Ecto neural progenitor cell (in vitro differentiated cells): Measurements from ENCODE around the gene ARHGAP1.

Experiments
- DNase-seq: peaks from one replicate; pipeline ENCODE4 v3.0.0-alpha.2; 2018; ENCODE audit warnings: low spot score

The ARHGAP1 gene

DNA sequence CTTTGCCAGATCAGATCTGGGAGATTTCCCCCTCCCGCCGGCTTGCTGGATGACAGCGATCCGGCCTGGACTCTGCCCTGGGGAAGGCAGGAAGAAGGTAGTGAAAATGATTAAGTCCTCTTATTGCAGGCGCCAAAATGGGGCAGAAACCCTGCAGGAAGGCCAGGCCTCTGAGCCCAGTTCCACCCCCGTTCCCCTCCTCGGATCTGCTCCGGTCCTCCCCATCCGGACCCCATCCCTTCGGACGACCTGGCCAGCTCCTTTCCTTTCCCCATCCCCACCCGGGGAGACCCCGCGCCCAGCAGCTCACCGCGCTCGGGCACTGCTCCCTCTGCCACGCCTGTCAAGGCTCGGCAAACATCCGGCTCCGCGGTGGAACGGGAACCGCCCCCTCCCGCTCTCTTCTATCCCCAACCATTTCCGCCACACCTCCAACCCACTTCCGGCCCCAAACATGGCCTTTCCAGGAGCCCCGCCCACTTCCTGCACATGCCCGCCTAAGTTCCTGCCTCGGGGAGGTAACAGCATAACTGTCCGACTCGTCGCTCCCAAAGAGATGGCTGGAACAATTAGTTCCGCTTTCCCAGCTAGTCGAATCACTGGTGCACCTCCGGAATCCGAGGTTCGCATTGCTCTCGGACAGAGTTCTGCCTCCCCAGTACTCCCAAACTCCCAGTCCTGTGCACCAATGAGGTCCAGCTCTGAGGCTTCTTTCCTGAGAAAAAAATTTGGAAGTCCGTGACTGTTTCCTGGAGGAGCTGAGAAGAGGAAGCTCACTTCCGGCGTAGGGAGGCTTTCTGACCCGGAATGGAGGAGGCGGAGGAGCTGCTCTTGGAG lies at the start of gene ARHGAP1, which contains the start of gene ZNF408:
ARHGAP1 (minus strand) TSS at position 379 of the 837 bp plus-strand sequence. CDS start 4,512 bp downstream, outside the sequence.
ZNF408 (plus strand) TSS at position 791 of the 837 bp plus-strand sequence; CDS start at position 808, 17 bp downstream.
- peak; percentile 98 for DNase-seq

DNA sequence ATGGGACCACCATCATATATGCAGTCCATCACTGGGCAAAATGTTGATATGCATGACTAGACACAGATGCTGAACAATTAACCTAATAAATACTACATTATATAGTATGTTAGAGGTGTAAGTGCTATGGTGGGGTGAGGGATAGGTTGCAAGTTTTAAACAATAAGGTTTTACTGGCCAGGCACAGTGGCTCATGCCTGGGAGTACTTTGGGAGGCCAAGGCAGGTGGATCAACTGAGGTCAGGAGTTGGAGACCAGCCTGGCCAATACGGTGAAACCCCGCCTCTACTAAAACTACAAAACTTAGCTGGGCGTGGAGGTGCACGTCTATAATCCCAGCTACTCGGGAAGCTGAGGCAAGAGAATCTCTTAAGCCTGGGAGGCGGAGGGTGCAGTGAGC lies 46.7 kb upstream of the ARHGAP1 start:
- DNase-seq, result no peak

DNA sequence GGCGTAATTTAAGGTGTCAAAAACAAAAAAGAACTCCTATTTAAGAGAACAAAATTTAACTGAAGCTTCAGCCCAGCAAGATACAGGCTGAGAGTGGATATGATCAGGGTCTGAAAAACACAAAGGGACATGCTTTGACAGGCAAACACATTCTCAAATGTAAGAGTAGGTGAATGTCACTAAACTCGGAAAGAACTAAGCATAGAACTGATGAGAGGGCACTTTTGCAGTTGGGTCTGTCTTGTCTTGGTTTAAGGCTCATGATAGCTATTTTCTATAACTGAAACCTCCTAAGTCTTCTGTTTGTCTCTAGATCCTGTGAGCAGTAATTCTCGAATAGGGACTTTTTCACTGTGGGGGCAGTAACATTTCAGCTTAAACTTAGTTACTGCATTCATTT lies 45.6 kb upstream of the ARHGAP1 start:
- DNase-seq, result no peak

GRCh38 chr11:46745328-46745727 lies 44.9 kb upstream of the ARHGAP1 start:
- no peak for DNase-seq

DNA sequence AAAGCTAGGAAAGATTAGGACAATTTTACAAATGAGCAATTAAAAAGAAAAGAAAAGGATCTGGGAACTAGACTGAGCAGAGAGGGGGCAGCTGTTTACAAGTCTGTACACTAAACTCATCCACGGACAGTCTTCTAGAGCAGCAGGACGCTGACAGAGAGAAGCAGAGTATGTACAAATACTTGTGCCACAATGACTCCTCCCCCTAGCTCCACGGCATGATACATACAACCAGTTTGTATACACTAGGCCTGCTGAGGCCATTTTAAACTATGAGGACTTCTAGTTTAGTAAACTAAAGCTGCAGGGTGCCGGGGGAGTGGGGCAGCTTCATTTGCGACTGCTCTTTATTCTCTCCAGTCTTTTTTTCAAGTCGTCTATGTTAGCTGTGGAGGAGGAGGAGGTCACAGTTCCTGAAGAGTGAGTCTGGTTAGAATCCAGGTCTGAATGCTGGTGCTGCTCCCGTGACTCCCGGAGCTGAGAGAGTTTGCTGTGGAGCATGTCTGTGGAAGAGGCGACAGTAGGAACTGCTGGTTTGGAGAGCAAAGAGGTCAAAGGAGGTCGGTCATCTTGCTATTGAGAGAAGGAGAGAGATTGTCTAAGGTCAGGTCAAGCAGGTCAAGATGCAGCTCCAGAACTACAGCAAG lies 43.4 kb upstream of the ARHGAP1 start:
- DNase-seq, result no peak

- no peak for DNase-seq
Observed at GRCh38 chr11:46743043-46743442, 42.6 kb upstream of the ARHGAP1 start.

DNA sequence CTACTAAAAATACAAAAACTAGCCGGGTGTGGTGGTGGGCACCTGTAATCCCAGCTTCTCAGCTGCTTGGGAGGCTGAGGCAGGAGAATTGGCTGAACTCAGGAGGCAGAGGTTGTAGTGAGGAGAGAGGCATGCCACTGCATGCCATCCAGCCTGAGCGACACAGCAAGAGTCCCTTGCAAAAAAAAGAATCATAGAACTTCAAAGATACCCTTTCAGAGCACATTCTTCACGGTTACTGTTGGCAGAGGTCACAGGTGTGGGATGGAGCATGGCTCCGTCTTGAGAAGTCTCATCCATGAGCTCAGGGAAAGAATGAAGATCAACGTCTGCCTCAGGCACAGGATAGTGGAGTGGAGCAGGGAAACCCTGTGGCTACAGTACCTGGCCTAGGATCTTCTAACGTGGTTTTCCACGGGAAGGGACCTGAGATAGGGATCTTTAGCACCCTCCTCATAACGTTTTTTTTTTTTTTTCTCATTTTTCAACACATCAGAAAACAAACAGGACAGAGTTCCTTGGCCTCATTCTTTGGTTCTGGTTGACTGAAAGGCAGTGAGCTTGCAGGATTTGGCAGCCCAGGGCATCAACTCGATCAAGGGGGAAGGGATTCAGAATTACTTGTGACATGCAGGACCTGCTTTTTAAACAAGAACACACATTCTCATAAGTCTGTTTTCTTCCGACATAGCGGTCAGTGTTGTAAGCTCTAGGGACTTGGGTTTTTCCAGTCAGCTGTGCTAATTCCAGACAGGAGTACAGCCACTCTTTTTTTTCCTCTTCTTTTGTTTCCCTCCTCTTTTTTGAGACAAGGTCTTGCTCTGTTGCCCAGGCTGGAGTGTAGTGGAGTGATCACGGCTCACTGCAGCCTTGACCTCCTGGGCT lies 41.4 kb upstream of the ARHGAP1 start:
- no peak for DNase-seq

DNA sequence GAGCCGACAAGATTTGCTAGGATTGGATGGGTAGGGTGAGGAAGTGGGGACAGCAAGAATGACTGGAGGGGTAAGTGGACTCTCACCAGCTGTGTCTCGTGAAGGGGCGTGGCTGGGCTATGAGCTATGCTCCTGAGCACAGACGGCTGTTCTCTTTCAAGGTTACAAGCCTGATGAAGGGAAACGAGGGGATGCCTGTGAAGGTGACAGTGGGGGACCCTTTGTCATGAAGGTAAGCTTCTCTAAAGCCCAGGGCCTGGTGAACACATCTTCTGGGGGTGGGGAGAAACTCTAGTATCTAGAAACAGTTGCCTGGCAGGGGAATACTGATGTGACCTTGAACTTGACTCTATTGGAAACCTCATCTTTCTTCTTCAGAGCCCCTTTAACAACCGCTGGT lies 38.5 kb upstream of the ARHGAP1 start:
- no peak for DNase-seq

- DNase-seq, result no peak
Observed at GRCh38 chr11:46737699-46738098, 37.3 kb upstream of the ARHGAP1 start.

GRCh38 chr11:46736615-46737014 lies 36.2 kb upstream of the ARHGAP1 start:
- DNase-seq, result no peak

- DNase-seq, result no peak
Observed at GRCh38 chr11:46736146-46736545, 35.7 kb upstream of the ARHGAP1 start.

GRCh38 chr11:46733234-46733633 lies 32.8 kb upstream of the ARHGAP1 start:
- DNase-seq, result no peak

DNA sequence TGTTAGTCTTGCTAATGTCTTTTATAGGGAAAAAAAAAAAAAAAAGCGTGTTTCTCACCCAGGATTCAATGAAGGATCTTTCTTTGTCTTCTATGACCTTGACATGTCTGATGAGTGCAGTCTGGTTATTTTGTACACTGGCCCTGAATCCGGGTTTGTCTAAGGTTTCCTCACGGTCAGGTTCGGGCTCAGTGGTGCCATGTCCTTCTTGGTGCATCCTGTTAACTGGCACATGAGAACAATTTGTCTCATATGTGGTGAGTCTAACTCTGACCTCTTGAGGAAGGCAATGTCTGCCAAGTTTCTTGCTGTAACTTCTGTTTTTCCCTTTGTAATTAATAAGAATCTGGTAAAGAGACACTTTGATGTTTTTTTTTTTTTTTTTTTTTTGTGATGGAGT lies 31.1 kb upstream of the ARHGAP1 start:
- DNase-seq, result no peak

DNA sequence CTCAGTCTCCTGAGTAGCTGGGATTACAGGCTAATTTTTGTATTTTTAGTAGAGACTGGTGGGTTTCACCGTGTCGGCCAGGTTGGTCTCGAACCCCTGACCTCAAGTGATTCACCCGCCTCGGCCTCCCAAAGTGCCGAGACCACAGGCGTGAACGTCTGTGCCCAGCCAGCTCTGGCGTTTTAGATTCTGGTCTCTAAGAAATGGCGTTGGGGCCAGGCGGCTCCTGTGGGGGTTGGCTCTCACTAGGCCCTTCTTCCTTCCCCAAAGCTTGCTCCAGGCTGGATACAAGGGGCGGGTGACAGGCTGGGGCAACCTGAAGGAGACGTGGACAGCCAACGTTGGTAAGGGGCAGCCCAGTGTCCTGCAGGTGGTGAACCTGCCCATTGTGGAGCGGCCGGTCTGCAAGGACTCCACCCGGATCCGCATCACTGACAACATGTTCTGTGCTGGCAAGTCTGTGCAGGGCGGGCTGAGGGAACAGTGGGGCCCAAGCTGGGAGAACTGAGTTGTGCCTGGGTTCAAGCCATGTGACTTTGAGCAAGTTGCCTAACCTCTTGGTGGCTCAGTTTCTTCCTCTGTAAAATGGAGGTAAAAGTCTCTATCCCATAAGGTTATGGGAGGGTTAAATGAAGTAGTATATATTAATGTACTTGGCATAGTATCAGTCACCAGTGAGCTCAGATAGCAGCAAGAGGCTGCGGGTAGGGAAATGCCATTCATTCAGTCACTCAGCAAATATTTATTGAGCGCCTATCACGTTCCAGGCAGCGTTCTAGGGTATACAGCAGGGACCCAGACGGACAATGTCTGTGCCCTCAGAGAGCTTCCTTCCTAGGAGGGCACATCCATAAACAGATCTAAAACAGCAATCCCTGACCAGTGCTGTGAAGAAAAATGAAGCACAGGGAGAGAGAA lies 28.9 kb upstream of the ARHGAP1 start:
- no peak for DNase-seq

DNA sequence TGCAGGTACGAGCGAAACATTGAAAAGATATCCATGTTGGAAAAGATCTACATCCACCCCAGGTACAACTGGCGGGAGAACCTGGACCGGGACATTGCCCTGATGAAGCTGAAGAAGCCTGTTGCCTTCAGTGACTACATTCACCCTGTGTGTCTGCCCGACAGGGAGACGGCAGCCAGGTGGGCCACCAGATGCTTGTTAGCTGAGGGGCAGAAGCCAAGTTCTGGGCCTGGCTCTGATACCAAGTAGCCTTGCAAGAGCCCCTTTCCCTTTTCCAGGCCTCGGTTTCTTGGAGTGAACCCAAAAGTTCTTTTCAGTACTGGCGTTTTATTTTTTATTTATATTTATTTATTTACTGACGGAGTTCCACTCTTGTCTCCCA lies 28.2 kb upstream of the ARHGAP1 start:
- no peak for DNase-seq

DNA sequence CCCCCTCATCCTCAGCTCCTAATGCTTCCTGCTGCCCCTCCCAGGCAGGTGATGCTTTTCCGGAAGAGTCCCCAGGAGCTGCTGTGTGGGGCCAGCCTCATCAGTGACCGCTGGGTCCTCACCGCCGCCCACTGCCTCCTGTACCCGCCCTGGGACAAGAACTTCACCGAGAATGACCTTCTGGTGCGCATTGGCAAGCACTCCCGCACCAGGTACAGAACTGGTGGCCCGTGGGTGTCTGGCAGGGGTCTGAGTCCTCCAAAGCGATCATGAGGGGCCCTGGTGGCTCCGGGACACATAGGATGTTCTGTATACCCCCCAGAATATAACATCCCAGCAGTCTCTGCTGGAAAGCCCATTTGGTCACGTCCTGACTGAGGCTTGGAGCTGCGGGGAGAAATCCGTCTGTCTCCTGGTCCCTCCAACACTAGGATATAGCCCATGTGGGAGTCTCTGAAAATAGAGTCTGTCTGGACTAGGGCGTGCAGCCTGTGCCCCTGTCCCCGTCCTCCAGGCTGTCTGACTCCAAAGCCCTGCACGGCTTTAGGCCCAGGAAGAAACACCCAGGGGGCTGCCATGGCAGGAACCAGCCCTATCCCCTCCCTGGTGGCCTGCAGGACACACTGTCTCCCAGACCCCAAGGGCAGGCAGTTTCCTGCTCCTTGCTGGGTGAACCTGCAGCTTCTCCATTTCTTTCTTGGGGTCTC lies 27.7 kb upstream of the ARHGAP1 start:
- DNase-seq, result no peak

DNA sequence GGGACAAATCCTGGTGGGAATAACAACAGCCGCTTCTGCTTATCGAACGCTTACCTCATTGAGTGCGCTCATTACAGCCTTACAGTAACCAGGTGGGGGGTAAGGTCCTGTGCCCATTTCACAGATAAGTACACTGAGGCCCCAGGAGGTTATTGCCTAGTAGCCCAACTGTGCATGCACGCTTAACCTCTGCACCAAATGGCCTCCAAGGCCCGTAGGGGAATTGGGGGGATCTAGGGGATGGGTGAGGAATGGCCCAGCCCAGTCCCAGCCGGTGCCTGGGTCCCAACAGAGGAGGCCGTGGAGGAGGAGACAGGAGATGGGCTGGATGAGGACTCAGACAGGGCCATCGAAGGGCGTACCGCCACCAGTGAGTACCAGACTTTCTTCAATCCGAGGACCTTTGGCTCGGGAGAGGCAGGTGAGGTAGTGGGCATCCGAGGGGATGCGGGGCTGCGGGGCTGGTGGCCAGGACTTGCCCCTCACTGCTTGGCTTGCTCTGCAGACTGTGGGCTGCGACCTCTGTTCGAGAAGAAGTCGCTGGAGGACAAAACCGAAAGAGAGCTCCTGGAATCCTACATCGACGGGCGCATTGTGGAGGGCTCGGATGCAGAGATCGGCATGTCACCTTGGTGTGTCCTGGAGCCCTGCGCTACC lies 25.9 kb upstream of the ARHGAP1 start:
- no peak for DNase-seq

DNA sequence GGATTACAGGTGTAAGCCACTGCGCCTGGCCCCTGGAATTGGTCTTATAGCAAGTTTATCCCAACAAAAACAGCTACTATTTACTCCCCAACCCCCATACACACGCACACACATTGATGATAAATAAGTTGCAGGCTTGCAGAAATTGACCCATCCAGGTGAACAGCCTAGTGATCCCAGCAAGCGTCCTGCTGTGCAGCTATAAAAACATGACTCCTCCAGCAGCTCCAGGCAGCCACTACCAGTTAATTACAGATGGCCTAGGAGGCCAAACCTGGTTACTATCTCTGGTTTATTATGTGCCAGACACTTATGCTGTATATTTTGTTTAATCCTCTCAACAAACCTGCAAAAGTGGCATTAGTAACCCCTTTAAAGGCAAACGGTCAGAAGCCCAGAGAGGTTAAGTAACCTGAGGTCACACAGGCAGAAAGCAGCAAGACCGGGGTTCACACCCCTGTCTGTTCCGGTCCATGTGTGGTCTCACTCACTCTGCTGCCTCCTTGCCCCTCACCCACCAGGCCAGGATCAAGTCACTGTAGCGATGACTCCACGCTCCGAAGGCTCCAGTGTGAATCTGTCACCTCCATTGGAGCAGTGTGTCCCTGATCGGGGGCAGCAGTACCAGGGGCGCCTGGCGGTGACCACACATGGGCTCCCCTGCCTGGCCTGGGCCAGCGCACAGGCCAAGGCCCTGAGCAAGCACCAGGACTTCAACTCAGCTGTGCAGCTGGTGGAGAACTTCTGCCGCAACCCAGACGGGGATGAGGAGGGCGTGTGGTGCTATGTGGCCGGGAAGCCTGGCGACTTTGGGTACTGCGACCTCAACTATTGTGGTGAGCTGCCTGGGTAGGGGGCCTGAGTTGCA lies 25.2 kb upstream of the ARHGAP1 start:
- DNase-seq, result no peak

GRCh38 chr11:46724088-46724487 lies 23.7 kb upstream of the ARHGAP1 start:
- no peak for DNase-seq
